ENCODE results near the gene SNX4.

SNX4 gene

GRCh38 chr3:125461896-125462295, 58.1 kb downstream of the SNX4 start:
- DNase-seq (ENCODE audit: low read depth) = no peak
- no peak overlapping the region for H3K4me3 ChIP-seq (ENCODE audit: low read depth, low read length)
- TF ChIP-seq MAX (IDR thresholded peaks at IDR 0.05; ENCODE audit: low read depth, low read length) (no peak), MYC (IDR thresholded peaks at IDR 0.05; ENCODE audit: low read depth, low read length) (no peak), POLR2A (IDR thresholded peaks at IDR 0.05; ENCODE audit: extremely low read depth, insufficient read length) (no peak), CTCF (IDR thresholded peaks at IDR 0.05; ENCODE audit: low read depth, low read length) (no peak)

- no peak overlapping the region for H3K4me3 ChIP-seq (ENCODE audit: low read depth, low read length)
- no peak for DNase-seq (ENCODE audit: low read depth)
- TF ChIP-seq CTCF (IDR thresholded peaks at IDR 0.05; ENCODE audit: low read depth, low read length) = no peak
- TF ChIP-seq POLR2A (IDR thresholded peaks at IDR 0.05; ENCODE audit: extremely low read depth, insufficient read length) = no peak
- TF ChIP-seq MYC (IDR thresholded peaks at IDR 0.05; ENCODE audit: low read depth, low read length) = no peak
- no peak for TF ChIP-seq MAX (IDR thresholded peaks at IDR 0.05; ENCODE audit: low read depth, low read length)
Measured at GRCh38 chr3:125460233-125460632, 59.8 kb downstream of the SNX4 start.

GRCh38 chr3:125443923-125444322, 76.1 kb downstream of the SNX4 start:
- no peak overlapping the region for H3K4me3 ChIP-seq (ENCODE audit: low read depth, low read length)
- DNase-seq (ENCODE audit: low read depth) = peak; percentile 14
- TF ChIP-seq MAX (IDR thresholded peaks at IDR 0.05; ENCODE audit: low read depth, low read length) (no peak), CTCF (IDR thresholded peaks at IDR 0.05; ENCODE audit: low read depth, low read length) (no peak), POLR2A (IDR thresholded peaks at IDR 0.05; ENCODE audit: extremely low read depth, insufficient read length) (no peak), MYC (IDR thresholded peaks at IDR 0.05; ENCODE audit: low read depth, low read length) (no peak)

- H3K4me3 ChIP-seq (ENCODE audit: low read depth, low read length) = no peak overlapping the region
- DNase-seq (ENCODE audit: low read depth) = no peak
- TF ChIP-seq MYC (IDR thresholded peaks at IDR 0.05; ENCODE audit: low read depth, low read length) = no peak
- no peak for TF ChIP-seq MAX (IDR thresholded peaks at IDR 0.05; ENCODE audit: low read depth, low read length)
- no peak for TF ChIP-seq CTCF (IDR thresholded peaks at IDR 0.05; ENCODE audit: low read depth, low read length)
- TF ChIP-seq POLR2A (IDR thresholded peaks at IDR 0.05; ENCODE audit: extremely low read depth, insufficient read length) = no peak
Measured at GRCh38 chr3:125442506-125442905, 77.5 kb downstream of the SNX4 start.

- no peak overlapping the region for H3K4me3 ChIP-seq (ENCODE audit: low read depth, low read length)
- no peak for TF ChIP-seq CTCF (IDR thresholded peaks at IDR 0.05; ENCODE audit: low read depth, low read length)
- no peak for TF ChIP-seq MAX (IDR thresholded peaks at IDR 0.05; ENCODE audit: low read depth, low read length)
- no peak for TF ChIP-seq MYC (IDR thresholded peaks at IDR 0.05; ENCODE audit: low read depth, low read length)
- TF ChIP-seq POLR2A (IDR thresholded peaks at IDR 0.05; ENCODE audit: extremely low read depth, insufficient read length) = no peak
Measured at GRCh38 chr3:125440970-125441369, 79.0 kb downstream of the SNX4 start.

GRCh38 chr3:125440559-125440955, 79.4 kb downstream of the SNX4 start:
- no peak for DNase-seq (ENCODE audit: low read depth)
- no peak for TF ChIP-seq MAX (IDR thresholded peaks at IDR 0.05; ENCODE audit: low read depth, low read length)
- TF ChIP-seq CTCF (IDR thresholded peaks at IDR 0.05; ENCODE audit: low read depth, low read length) = no peak
- TF ChIP-seq POLR2A (IDR thresholded peaks at IDR 0.05; ENCODE audit: extremely low read depth, insufficient read length) = no peak
- TF ChIP-seq MYC (IDR thresholded peaks at IDR 0.05; ENCODE audit: low read depth, low read length) = no peak
- no peak overlapping the region for H3K4me3 ChIP-seq (ENCODE audit: low read depth, low read length)

More at GRCh38 chr3:125440970-125441369, 79.0 kb downstream of the SNX4 start:
- no peak for DNase-seq (ENCODE audit: low read depth)

Measured in NB4 (cell line).